ENCODE measurements around the gene TSC22D1.
"Not testable (repeated sequence)": the region's sequence is repeated elsewhere in the genome, so short reads cannot be mapped to it uniquely, and the experiment has no call there.

The TSC22D1 gene

GRCh38 chr13:44566601-44567000 lies 9.5 kb downstream of the TSC22D1 start:
- no peak for DNase-seq

GRCh38 chr13:44565881-44566280 lies 10.2 kb downstream of the TSC22D1 start:
- DNase-seq: no peak

GRCh38 chr13:44564936-44565335 lies 11.2 kb downstream of the TSC22D1 start:
- DNase-seq: no peak

- DNase-seq: not testable (repeated sequence)
These were observed 13.3 kb downstream of the TSC22D1 start for GRCh38 chr13:44562853-44563252.

- no peak for DNase-seq
These were observed 14.8 kb downstream of the TSC22D1 start for GRCh38 chr13:44561351-44561750.

- no peak for DNase-seq
These were observed 18.1 kb downstream of the TSC22D1 start for GRCh38 chr13:44557986-44558385.

GRCh38 chr13:44555207-44555606 lies 20.9 kb downstream of the TSC22D1 start:
- no peak for DNase-seq

- no peak for DNase-seq
These were observed 26.7 kb downstream of the TSC22D1 start for GRCh38 chr13:44549476-44549875.

- DNase-seq: no peak
These were observed 30.0 kb downstream of the TSC22D1 start for GRCh38 chr13:44546164-44546563.

GRCh38 chr13:44543369-44543768 lies 32.8 kb downstream of the TSC22D1 start:
- no peak for DNase-seq

GRCh38 chr13:44542361-44542760 lies 33.8 kb downstream of the TSC22D1 start:
- no peak for DNase-seq

- no peak for DNase-seq
These were observed 34.5 kb downstream of the TSC22D1 start for GRCh38 chr13:44541601-44542000.

GRCh38 chr13:44540761-44541434 lies 35.2 kb downstream of the TSC22D1 start:
- DNase-seq: no peak

- DNase-seq: no peak
These were observed 38.9 kb downstream of the TSC22D1 start for GRCh38 chr13:44537248-44537647.

GRCh38 chr13:44523146-44524015 lies 52.7 kb downstream of the TSC22D1 start:
- DNase-seq: no peak

- DNase-seq: no peak
These were observed 56.5 kb downstream of the TSC22D1 start for GRCh38 chr13:44519642-44520041.

GRCh38 chr13:44516771-44517170 lies 59.4 kb downstream of the TSC22D1 start:
- DNase-seq: no peak

GRCh38 chr13:44514278-44514677 lies 61.9 kb downstream of the TSC22D1 start:
- no peak for DNase-seq

- not testable (repeated sequence) for DNase-seq
These were observed 66.3 kb downstream of the TSC22D1 start for GRCh38 chr13:44509853-44510252.

- DNase-seq: no peak
These were observed 67.5 kb downstream of the TSC22D1 start for GRCh38 chr13:44508562-44509077.

- no peak for DNase-seq
These were observed 68.5 kb downstream of the TSC22D1 start for GRCh38 chr13:44507639-44508038.

GRCh38 chr13:44506719-44507118 lies 69.4 kb downstream of the TSC22D1 start:
- no peak for DNase-seq

GRCh38 chr13:44506251-44506650 lies 69.9 kb downstream of the TSC22D1 start:
- no peak for DNase-seq

GRCh38 chr13:44504116-44504515 lies 72.0 kb downstream of the TSC22D1 start:
- no peak for DNase-seq
